CD4-positive, alpha-beta T cell treated with Interleukin-1 beta for 1 hour (primary cell): ENCODE data around the gene UBE2G2.
A peak's percentile ranks its signal among the peaks of the same experiment; 100 is the strongest.

Experiments
- DNase-seq, 2 donors: peaks; one replicate each; pipeline ENCODE4 v3.0.0-alpha.2; 2020 to 2022

Gene UBE2G2

GRCh38 chr21:44742418-44743153 lies 59.0 kb downstream of the UBE2G2 start:
- DNase-seq, result peak in 1 of 2 donors; percentile 57

- DNase-seq, result no peak
Measured at GRCh38 chr21:44741921-44742320, 59.7 kb downstream of the UBE2G2 start.

GRCh38 chr21:44740742-44741141 lies 60.9 kb downstream of the UBE2G2 start:
- no peak for DNase-seq

DNA sequence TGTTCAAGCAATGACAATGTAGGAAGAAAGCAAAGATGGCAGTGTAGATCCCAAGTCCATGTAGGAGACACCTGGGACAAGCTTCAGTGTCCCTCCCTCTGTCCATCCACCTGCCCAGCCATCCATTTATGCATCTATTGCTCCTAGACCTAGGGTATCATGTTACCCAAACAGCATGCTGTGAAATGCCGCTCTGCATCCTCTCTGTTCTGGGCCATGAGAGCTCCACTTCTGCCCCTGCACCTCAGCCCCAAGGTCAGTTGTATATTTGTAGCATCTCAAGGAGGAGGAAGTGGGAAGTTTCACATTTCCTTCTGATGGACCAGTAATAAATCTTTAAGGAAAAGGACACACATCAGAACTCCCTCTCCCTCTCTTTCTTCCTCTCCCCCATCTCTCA lies 62.3 kb downstream of the UBE2G2 start:
- no peak for DNase-seq

- no peak for DNase-seq
Measured at GRCh38 chr21:44738621-44739020, 63.0 kb downstream of the UBE2G2 start.

DNA sequence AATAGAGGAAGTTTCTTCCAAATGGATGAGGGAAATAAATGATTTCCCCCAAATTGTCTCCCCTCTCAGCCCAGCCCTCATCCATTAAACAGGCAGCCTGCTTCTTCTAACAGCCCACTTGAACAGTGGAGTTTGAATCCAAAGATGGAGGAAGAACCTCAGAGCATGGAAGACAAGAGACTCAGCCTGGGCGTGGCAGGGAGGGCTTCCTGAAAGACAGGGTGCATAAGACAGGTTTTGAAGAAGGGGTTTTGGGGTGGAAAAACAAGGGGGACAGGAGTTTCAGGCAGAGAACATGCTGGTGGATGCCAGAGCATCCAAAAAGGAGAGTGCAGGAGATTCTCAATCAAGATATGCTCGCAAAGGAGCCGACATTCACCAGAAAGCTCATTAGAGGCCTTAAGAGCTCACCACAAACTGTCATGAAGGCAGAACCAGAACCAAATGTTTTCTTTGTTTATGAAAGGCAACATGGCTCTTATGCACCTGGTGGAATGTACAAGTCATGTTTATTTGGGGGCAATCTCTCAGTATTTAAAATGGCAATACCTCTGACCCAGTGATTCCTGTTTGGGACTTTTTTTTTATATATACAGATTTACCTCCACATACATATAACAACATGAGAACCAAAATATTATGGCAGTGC lies 63.8 kb downstream of the UBE2G2 start:
- no peak for DNase-seq

GRCh38 chr21:44736291-44737004 lies 65.2 kb downstream of the UBE2G2 start:
- DNase-seq, result no peak

GRCh38 chr21:44735821-44736220 lies 65.8 kb downstream of the UBE2G2 start:
- DNase-seq, result no peak

GRCh38 chr21:44734841-44735240 lies 66.8 kb downstream of the UBE2G2 start:
- no peak for DNase-seq

DNA sequence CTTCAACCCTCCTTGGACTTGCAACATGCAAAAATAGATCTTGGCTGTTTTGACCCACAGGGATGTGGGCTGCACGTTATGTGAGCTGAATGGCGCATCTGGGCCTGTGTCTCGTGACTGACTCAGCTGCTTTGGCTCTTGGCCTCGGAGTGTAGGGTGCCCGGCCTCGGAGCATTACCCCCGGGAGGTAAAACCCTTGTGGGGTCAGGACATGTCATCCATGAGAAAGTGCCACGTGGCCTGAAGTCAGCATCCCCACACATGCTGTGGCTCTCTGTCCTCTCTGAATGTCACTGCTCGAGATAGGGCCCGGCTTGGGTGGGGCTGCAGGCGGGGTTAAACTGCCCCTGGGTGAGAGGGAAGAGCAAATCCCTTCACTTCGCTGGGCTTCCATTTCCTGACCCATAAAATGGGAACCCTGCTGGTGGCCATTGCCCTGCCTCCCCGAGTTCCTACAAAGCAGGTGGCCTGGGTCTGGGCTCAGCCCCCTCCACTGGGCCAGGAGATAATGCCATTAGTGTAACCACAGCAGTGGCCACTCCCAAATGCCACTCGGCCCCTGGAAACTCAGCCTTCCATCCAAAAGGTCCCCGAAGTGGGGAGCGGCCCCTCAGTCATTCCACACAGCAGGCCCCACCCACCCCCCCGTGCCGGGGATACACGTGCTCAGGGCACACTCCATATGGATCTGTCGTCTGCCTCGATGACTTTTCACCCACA lies 67.4 kb downstream of the UBE2G2 start:
- no peak for DNase-seq

DNA sequence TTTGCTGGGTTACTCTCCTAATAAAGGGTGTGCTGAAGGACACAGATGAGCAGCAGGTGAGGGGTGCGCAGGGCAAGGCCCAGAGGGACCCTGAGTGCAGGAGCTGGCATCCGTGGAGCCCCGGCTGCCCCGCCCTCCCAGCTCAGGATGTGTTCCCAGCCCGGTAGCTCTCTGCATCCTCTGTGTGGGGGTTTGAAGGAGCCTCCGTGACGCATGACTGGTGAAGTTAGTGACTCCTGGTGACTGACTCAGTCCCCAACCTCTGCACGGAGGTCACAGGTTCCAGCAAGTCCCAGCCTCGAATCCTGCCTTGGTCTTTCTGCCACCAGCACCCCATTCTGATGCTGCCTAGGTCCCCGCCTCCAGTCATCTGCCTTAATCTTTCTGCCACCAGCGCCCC lies 68.7 kb downstream of the UBE2G2 start:
- no peak for DNase-seq

DNA sequence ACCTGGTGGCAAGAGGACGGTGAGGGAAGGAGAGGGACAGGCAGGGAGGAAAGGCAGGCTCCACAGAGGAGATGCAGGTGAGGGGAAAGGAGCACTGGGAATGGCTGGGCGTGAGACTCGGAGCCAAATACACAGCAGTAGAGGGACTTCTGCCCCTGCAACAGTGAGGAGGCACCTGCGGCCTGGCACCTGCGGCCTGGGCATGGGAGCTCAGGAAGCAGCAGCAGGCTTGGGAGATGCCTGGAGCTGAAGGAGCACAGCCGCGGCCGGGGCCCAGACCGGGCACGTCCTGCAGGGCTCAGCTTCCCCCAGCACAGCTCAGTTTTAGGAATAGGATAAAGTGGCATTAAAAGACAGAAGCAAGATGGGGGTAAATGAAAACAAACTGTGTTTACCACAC lies 69.4 kb downstream of the UBE2G2 start:
- DNase-seq, result no peak

GRCh38 chr21:44730951-44731579 lies 70.6 kb downstream of the UBE2G2 start:
- DNase-seq, result no peak

GRCh38 chr21:44730028-44730395 lies 71.6 kb downstream of the UBE2G2 start:
- DNase-seq, result no peak

DNA sequence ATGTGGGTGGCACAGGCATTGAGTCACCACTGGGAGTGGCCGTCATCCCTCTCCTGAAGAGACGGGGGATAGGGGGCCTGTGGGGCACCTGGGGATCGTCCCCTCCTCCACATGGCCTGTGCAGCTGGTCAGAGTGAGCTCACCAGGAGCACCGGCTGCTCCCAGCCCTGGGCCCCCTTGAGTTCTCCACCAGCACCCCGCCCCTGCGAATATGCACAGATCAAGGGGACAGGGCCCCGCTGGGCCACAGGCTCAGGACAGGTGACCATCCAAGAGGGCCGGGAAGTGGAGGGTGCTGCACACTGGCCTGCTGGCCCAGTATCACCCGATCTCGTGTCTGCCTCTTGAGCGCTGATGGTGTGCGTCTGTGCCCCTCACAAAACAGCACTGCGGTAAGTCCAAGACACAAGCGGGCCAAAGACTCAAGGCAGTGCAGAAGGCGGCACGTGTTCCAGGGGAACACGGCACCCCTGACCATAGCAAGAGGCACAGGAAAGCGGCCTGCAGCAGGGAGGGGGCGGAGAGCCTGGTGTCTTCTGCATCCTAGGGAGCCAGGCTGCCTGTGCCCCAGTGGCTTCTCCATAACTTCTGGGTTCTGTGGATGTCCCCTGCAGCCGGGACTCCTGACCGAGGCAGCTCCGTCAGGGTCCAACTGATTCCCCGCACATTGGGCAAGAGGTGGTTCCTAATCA lies 72.1 kb downstream of the UBE2G2 start:
- no peak for DNase-seq

GRCh38 chr21:44728716-44729115 lies 72.9 kb downstream of the UBE2G2 start:
- no peak for DNase-seq

- no peak for DNase-seq
Measured at GRCh38 chr21:44727757-44728156, 73.9 kb downstream of the UBE2G2 start.

GRCh38 chr21:44727321-44727720 lies 74.3 kb downstream of the UBE2G2 start:
- no peak for DNase-seq

- no peak for DNase-seq
Measured at GRCh38 chr21:44726826-44727225, 74.8 kb downstream of the UBE2G2 start.

GRCh38 chr21:44724926-44725325 lies 76.7 kb downstream of the UBE2G2 start:
- DNase-seq, result no peak

DNA sequence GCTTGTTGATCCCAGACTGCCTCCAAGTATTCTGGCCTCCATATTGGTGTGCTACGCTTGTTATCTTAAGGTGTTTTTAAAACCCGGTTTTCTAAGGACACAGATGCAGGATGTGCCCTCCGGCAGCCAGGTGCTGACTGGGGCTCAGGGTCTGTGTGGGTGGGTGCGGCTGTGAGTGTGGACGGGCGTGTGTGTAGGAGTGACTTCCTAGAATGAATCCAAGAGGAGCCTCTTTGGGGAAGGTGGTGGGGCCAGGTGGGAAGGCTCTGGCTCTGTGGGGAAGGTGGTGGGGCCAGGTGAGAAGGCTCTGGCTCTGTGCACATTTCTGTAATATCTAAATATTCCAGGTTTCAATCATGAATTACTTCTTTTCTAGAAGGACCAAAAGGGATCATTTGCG lies 77.4 kb downstream of the UBE2G2 start:
- no peak for DNase-seq
